Posterior cingulate gyrus (tissue), 11 donors: ENCODE measurements around the gene NTSR1.

Experiments
- DNase-seq, 10 donors: peaks; one replicate each; pipeline versions ENCODE4 v3.0.0 to v3.0.0-alpha.2; 2020 to 2021; ENCODE audit warnings: mixed read lengths in 3 of 10
- intact Hi-C: fragments of 100-400 bp; cut with DNase I; formaldehyde crosslinking; loops from one replicate; pipeline ENCODE4 v1.15.1; 2023

NTSR1 gene

GRCh38 chr20:62792940-62793756 is 84.5 kb downstream of the NTSR1 start:
- no peak for DNase-seq

DNA sequence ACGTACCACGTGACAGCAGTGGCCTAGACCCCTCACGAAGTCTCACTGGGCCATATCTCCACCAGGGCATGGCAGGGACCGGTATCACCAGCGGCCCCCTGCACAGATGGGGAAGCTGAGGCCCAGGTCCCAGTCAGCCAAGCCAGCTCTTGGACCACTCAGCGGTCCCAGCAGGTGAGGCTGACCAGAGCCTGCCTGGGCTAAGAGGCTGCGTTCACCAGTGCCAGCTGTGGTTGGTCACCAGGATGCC is 85.0 kb downstream of the NTSR1 start:
- DNase-seq = peak in 1 of 10 donors; percentile 85
- intact Hi-C loops = no loop called here

More at GRCh38 chr20:62792940-62793756, 84.5 kb downstream of the NTSR1 start:
- intact Hi-C loops = no loop called here

GRCh38 chr20:62794007-62794724 is 85.5 kb downstream of the NTSR1 start:
- intact Hi-C loops = no loop called here

GRCh38 chr20:62795023-62795761 is 86.6 kb downstream of the NTSR1 start:
- intact Hi-C loops = no loop called here
- peak in 9 of 10 donors; percentile 56 to 95 (median 74) for DNase-seq

More at GRCh38 chr20:62794007-62794724, 85.5 kb downstream of the NTSR1 start:
- DNase-seq = peak; percentile 92 to 99 (median 96)

DNA sequence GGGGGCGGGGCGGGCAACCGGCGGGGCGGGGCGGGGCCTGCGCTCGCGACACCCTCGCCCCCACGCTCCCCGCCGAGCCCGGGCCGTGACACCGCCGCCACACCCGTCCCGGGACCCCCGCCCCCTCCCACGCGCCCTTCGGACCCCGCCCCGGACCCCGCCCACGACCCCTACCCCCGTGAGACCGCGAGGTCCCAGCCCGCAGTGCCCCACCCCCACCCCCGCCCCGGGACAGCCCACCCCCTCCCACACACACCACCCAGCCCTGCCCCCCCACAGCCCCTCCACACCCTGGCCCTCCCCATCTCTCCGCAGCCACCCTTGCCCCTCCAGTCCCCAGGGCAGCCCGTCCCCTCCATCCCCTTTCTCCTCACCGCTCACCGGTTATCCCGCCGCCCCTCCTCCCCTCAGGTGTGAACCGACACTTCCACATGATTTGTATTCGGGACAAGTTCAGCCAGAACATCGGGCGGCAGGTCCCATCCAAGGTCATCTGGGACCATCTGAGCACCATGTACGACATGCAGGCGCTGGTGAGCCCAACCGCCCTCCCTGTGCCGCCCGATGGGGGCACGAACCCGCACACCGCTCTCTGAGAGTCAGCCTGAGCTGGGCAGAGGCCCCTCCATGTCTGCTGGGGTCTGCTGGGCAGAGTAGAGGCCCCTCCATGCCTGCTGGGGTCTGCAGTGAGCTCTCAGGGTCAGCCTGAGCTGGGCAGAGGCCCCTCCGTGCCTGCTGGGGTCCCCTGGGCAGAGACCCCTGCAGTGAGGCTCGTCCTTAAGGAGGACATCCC is 88.3 kb downstream of the NTSR1 start:
- intact Hi-C loops = no loop called here
- DNase-seq = no peak

GRCh38 chr20:62797671-62798532 is 89.3 kb downstream of the NTSR1 start:
- no peak for DNase-seq
- intact Hi-C loops = no loop called here

- intact Hi-C loops = no loop called here
- no peak for DNase-seq
Measured at GRCh38 chr20:62799036-62799435, 90.4 kb downstream of the NTSR1 start.

GRCh38 chr20:62799459-62799858 is 90.8 kb downstream of the NTSR1 start:
- no peak for DNase-seq
- intact Hi-C loops = no loop called here

DNA sequence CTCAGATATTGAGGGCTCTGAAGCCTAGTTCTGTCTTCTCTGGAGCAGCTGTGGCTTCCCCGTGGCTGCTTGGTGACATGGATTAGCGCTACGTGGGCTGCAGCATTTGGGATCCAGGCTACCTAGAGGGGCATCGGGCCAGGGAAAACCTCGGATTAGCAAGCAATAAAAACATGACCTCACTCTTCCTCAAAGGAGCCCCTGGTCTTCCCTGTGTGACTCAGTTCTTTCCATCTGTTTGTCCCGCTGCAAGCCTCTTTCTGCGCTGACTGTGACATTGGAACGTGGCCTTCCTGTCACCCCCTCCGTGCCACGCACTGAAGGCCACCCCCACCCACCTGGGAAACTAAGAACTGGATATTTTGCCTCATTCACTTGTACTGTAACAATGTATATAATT is 91.2 kb downstream of the NTSR1 start:
- intact Hi-C loops = no loop called here
- no peak for DNase-seq

GRCh38 chr20:62800314-62801259 is 92.0 kb downstream of the NTSR1 start:
- DNase-seq = peak in 7 of 10 donors; percentile 59 to 96 (median 79)
- intact Hi-C loops = no loop called here

DNA sequence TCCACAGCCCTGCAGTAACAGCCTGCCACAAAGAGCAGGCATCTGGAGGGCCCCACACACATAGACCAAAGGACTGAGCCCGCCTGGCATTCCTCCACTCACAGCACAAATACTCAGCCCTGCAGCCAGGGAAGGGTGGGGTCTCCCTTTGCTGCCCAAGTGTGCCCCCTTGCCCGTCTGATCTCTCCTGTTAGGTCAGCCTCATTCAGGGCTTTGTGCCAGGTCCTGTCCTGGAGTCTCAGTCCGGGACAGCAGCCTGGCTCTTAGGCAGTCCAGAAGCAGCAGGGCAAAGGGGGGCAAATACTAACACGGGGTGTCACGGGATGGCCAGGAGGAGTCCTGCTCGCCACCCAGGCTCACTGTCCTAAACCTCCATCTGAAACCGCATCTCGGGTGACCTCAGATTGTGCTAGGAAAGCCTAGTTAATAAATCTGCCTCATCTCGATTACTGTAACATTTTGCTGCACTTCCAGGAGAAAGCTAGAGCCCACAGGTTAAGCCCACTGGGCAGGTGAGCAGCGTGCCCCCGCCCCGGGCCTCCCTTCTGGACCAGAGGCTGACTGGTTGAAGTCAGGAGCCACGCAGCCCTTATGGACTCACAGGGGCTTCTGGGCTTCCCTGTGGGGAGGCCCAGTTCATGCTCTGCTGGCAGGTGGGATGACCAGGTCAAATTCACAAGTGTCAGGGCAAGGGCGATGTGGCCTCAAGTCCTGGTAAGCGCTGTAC is 92.8 kb downstream of the NTSR1 start:
- no peak for DNase-seq
- intact Hi-C loops = no loop called here

DNA sequence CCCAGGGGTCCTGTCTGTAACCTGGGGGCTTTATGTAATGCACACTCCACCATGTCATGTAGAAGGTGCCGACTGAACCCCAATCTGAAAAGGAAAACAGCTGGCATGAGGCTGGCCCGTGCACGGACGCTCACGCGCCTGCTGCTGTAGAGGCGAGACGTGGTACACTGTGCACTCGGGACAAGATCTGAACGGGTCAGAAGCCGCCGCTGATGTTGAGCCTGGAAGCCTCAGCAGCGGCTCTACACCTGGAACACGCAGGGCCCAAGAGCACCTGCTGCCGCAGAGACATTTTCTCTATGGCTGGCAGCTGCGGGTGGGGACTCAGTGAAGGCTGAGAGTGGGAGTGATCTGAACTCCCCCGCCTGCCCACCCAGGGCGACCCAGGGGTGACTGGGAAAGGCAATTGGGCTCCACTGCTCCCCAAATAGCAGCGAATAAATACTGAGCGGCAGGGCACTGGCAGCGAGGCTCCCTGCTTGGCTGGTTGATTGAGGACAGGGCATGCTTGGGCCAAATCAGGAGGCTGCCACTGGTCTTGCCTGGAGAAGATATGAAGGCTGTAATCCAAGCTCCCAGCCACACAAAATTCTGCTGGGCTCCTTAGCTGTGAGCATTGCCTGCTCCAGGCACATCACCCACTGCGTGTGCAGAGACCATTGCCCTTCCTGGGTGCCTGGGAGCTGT is 93.5 kb downstream of the NTSR1 start:
- intact Hi-C loops = no loop called here
- peak in 1 of 10 donors; percentile 81 for DNase-seq

DNA sequence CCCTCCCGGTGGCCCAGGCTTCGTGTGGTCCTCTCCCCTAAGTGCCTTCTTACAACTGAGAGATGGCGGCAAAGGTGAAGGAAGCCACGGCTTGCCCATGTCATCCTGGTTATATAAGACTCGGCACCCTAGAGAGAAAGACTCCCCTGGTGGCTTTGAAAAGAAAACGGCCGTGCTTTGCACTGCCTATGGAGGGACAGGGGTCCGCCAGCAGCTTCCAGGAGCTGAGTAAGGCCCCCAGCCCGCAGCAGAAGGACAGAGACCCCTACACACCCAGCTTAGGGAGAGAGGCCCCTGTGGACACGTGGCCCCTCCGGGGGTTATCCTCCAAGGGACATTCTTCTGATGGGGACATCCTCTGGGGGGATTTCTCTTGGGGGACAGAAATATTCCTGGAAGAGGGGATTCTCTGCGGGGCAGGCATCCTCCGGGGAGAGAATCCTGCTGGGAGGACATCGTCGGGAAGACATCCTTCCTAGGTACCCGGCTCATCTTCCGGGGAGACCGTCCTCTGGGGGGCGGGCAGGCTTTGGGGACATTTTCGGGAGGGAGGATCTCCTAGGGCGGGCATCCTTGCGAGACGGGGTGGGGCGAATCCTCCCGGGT is 95.5 kb downstream of the NTSR1 start:
- intact Hi-C loops = no loop called here
- DNase-seq = peak in 1 of 10 donors; percentile 86

GRCh38 chr20:62804627-62805154 is 96.1 kb downstream of the NTSR1 start, which contains the start of gene OGFR:
Gene OGFR (plus strand): TSS chr20:62804835. CDS start chr20:62804860, 25 bp downstream.
- intact Hi-C loops = loop anchor here (5.0 kb wide), 2 partner anchors 43 to 137 kb away; no protein-coding TSS in a partner anchor
- DNase-seq = peak in 5 of 10 donors; percentile 55 to 92 (median 64)

DNA sequence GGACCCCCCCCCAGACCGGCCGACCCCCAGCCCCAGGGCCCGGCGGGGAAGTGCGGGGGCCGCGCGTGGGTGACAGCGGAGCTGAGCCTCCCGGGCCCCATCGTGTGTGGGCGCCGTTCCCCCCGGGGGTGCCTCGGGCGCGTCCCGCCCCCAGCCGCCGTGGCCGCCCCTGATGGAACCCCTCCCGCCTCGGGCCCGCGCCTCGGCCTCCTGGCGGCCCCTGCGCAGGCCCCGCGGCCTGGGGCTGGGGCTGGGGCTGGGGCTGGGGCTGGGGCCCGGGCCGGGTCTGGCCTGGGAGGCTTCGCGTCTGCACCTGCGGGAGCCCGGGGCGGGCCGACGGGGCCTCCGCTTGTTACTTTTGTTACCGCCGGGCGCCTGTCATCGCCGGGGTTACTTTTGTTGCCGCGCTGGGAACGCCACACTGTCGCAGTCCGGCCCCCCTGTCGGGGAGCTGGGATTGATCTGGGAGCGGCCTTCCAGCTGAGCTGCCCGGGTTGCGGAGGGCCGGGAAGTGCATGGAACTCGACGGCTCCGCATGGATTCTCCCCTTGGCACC is 96.6 kb downstream of the NTSR1 start:
- DNase-seq = no peak
- intact Hi-C loops = loop anchor here (5.0 kb wide), 2 partner anchors 42 to 138 kb away; no protein-coding TSS in a partner anchor
